GM23338 (cell line): Measurements from ENCODE around the gene LIX1. TPM values are rescaled to one million over a fixed set of nuclear protein-coding genes. Genes with fewer than 3 reads are reported as not detected.

ENCODE experiments used
- ATAC-seq: fragments of 200-7000 bp; cut with Tn5 transposase; 3 replicates; pipeline ENCODE4 v1.9.1; 2020
- DNase-seq: peaks from one replicate; pipeline ENCODE4 v3.0.0-alpha.2; 2015; ENCODE audit warnings: low spot score
- H2AFZ ChIP-seq: fragments of 200-600 bp; sonication (generic); 2 replicates; pipeline ENCODE4 v1.8.0; 2016; ENCODE audit warnings: antibody characterized with exemption, mild to moderate bottlenecking, moderate library complexity
- H3F3A ChIP-seq: fragments of 200-600 bp; sonication (generic); replicated peaks from 2 replicates; pipeline ENCODE4 v1.8.0; 2017; ENCODE audit warnings: antibody characterized with exemption, mixed run types, low read depth
- H3K27ac ChIP-seq: fragments of 200-600 bp; sonication (generic); 2 replicates; pipeline ENCODE4 v1.6.1; 2016; ENCODE audit warnings: low read depth
- H3K27me3 ChIP-seq: fragments of 200-600 bp; sonication (generic); 2 replicates; pipeline ENCODE4 v1.8.0; 2016; ENCODE audit warnings: mild to moderate bottlenecking, mixed run types, moderate library complexity; ENCODE audit not compliant: insufficient read depth
- H3K36me3 ChIP-seq: fragments of 200-600 bp; sonication (generic); 2 replicates; pipeline ENCODE4 v1.8.0; 2016; ENCODE audit warnings: mild to moderate bottlenecking; ENCODE audit not compliant: insufficient read depth
- H3K4me1 ChIP-seq: fragments of 200-600 bp; sonication (generic); 2 replicates; pipeline ENCODE4 v1.8.0; 2016; ENCODE audit warnings: mild to moderate bottlenecking, moderate library complexity; ENCODE audit not compliant: insufficient read depth
- H3K4me2 ChIP-seq: fragments of 200-600 bp; sonication (generic); 2 replicates; pipeline ENCODE4 v1.7.1; 2017; ENCODE audit warnings: mixed run types
- H3K4me3 ChIP-seq: fragments of 200-600 bp; sonication (generic); 2 replicates; pipeline ENCODE4 v1.6.1; 2016; ENCODE audit warnings: mixed run types
- H3K79me2 ChIP-seq: fragments of 200-600 bp; sonication (generic); replicated peaks from 2 replicates; pipeline ENCODE4 v1.8.0; 2017; ENCODE audit warnings: mild to moderate bottlenecking; ENCODE audit not compliant: insufficient read depth
- H3K9me2 ChIP-seq: fragments of 200-600 bp; sonication (generic); 2 replicates; pipeline ENCODE4 v1.8.0; 2017; ENCODE audit not compliant: insufficient read depth
- H4K20me1 ChIP-seq: fragments of 200-600 bp; sonication (generic); replicated peaks from 2 replicates; pipeline ENCODE4 v1.8.0; 2017; ENCODE audit warnings: mild to moderate bottlenecking; ENCODE audit not compliant: insufficient read depth
- H3K27ac Mint-ChIP-seq: 2 replicates; pipeline ENCODE4 v1.8.0; 2020; ENCODE audit warnings: inconsistent platforms, mild to moderate bottlenecking, moderate library complexity, mixed read lengths
- H3K27me3 Mint-ChIP-seq: 3 replicates; pipeline ENCODE4 v1.8.0; 2022; ENCODE audit warnings: low read depth, mild to moderate bottlenecking, moderate library complexity, mixed read lengths, inconsistent platforms; ENCODE audit not compliant: insufficient read depth, poor library complexity
- H3K36me3 Mint-ChIP-seq: 3 replicates; pipeline ENCODE4 v1.8.0; 2021; ENCODE audit warnings: low read depth, mild to moderate bottlenecking, inconsistent platforms, moderate library complexity, mixed read lengths
- H3K4me1 Mint-ChIP-seq: 3 replicates; pipeline ENCODE4 v1.8.0; 2020; ENCODE audit warnings: mild to moderate bottlenecking, inconsistent platforms, mixed read lengths
- H3K4me3 Mint-ChIP-seq: 3 replicates; pipeline ENCODE4 v1.8.0; 2021; ENCODE audit warnings: moderate library complexity, mild to moderate bottlenecking, inconsistent platforms, mixed read lengths
- H3K9me3 Mint-ChIP-seq: 3 replicates; pipeline ENCODE4 v1.8.0; 2020; ENCODE audit warnings: moderate library complexity, mild to moderate bottlenecking, inconsistent platforms, mixed read lengths
- EZH2 ChIP-seq: fragments of 200-600 bp; sonication (generic); IDR thresholded peaks from one replicate; pipeline ENCODE4 v1.8.0; 2017; ENCODE audit warnings: antibody characterized with exemption, mild to moderate bottlenecking, low read depth; ENCODE audit not compliant: unreplicated experiment
- EZH2phosphoT487 ChIP-seq: fragments of 200-600 bp; sonication (generic); IDR thresholded peaks from one replicate; pipeline ENCODE4 v1.8.1; 2018; ENCODE audit warnings: antibody characterized with exemption; ENCODE audit not compliant: unreplicated experiment
- NANOG ChIP-seq: IDR thresholded peaks from 2 replicates; pipeline ENCODE4 v1.6.1; 2016; ENCODE audit warnings: antibody characterized with exemption, borderline replicate concordance
- POLR2AphosphoS5 ChIP-seq: IDR thresholded peaks from 2 replicates; pipeline ENCODE4 v1.6.1; 2016; ENCODE audit warnings: antibody characterized with exemption, low read depth
- STAT1 ChIP-seq: IDR thresholded peaks from one replicate; pipeline ENCODE4 v1.6.1; 2016; ENCODE audit warnings: antibody characterized with exemption; ENCODE audit not compliant: unreplicated experiment
- ZNF114 ChIP-seq: fragments of 250-450 bp; sonication (Bioruptor Pico); IDR thresholded peaks from 2 replicates; pipeline ENCODE4 v1.5.0; 2020; ENCODE audit warnings: mild to moderate bottlenecking, moderate library complexity
- ZNF331 ChIP-seq: fragments of 250-450 bp; sonication (Bioruptor Pico); IDR thresholded peaks from 2 replicates; pipeline ENCODE4 v1.5.0; 2020; ENCODE audit warnings: low read depth, mild to moderate bottlenecking, moderate library complexity
- polyA plus RNA-seq: library from polyadenylated mRNA; unstranded; fragments of >200 nt; fragmentation: Nextera tagmentation; extraction: Ambion mirVana; gene quantifications from 2 replicates; pipeline ENCODE4 v1.2.1, GENCODE V29; 2016
- total RNA-seq: library from RNA; depleted of rRNA; stranded (reverse); fragments of >200 nt; shearing (Covaris generic); gene quantifications from 2 replicates; pipeline ENCODE4 v1.2.3, GENCODE V29; 2014
- TF ChIP-seq, protein P1 (sequence below): IDR thresholded peaks from one replicate; pipeline ENCODE4 v1.6.1; 2018; ENCODE audit warnings: antibody characterized with exemption; ENCODE audit not compliant: unreplicated experiment
- TF ChIP-seq, protein P2 (sequence below), 2 experiments: fragments of 200-600 bp in 1 of 2; sonication (generic) in 1 of 2; conservative IDR thresholded peaks; 2 replicates each; pipeline versions ENCODE4 v1.5.1 to v1.6.1; 2016 to 2017; ENCODE audit warnings: antibody characterized with exemption in 2 of 2, low read depth in 2 of 2, mild to moderate bottlenecking in 2 of 2, moderate library complexity in 1 of 2

LIX1 gene
- total and polyA plus RNA-seq, 2 experiments from 2014 or later = 0.13 TPM; not detected in 1

DNA sequence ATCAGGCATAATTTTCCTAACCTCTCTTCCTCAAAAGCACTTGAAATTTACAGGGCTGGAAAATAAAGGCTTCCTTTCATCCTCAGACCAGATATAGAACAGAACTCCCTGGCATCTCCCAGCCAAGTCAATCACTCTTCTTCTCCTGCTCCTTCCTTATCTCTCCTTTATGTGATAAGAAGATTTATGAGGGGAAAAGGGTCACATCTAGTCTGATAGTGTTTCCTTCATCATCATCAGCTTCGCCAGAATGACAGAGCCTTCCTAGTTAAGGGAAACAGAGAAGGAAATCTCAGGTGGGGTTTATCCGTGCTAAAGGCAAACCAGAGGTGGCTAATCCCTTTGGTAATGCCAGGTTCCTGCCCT is 36.2 kb downstream of the LIX1 start:
- H3K27ac Mint-ChIP-seq = no peak overlapping the region
- H3K27ac ChIP-seq = no peak overlapping the region
- TF ChIP-seq STAT1 (no peak), EZH2 (no peak), ZNF114 (CRISPR knock-in tag) (no peak), EZH2phosphoT487 (no peak)
- TF ChIP-seq, protein P1, sequence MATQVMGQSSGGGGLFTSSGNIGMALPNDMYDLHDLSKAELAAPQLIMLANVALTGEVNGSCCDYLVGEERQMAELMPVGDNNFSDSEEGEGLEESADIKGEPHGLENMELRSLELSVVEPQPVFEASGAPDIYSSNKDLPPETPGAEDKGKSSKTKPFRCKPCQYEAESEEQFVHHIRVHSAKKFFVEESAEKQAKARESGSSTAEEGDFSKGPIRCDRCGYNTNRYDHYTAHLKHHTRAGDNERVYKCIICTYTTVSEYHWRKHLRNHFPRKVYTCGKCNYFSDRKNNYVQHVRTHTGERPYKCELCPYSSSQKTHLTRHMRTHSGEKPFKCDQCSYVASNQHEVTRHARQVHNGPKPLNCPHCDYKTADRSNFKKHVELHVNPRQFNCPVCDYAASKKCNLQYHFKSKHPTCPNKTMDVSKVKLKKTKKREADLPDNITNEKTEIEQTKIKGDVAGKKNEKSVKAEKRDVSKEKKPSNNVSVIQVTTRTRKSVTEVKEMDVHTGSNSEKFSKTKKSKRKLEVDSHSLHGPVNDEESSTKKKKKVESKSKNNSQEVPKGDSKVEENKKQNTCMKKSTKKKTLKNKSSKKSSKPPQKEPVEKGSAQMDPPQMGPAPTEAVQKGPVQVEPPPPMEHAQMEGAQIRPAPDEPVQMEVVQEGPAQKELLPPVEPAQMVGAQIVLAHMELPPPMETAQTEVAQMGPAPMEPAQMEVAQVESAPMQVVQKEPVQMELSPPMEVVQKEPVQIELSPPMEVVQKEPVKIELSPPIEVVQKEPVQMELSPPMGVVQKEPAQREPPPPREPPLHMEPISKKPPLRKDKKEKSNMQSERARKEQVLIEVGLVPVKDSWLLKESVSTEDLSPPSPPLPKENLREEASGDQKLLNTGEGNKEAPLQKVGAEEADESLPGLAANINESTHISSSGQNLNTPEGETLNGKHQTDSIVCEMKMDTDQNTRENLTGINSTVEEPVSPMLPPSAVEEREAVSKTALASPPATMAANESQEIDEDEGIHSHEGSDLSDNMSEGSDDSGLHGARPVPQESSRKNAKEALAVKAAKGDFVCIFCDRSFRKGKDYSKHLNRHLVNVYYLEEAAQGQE = no peak

DNA sequence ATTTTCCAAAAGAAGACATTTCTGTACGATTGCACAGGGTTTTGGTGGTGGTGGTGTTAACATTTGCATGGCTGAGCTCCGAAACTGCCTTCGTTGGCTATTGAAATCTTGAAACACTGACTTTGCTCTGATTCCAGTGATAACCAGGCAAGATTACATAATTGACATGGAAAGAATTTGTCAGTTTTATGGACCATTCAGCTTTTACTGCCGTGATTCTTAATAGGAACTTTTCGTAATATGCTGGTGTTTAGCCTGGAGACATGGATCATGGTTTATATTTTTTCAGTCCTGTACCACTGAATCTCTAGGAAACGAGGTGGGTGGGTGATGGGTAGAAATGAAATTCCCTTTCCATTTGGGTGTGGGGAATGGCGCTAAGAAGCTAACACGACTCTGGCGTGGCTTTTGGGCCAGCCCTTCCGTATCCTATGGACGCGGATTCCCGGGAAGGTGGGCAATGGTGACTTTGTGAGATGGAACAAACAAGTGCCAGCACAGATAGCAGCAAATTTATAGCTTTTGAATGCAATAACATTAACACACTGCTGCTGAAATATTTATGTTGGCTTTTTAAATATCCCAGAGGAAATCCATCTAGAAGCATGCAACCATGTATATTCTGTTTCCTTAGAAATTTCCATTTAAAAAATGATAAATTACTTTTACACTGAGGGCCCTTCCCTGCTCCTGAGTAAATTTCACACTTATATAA is 36.8 kb downstream of the LIX1 start:
- Histone ChIP-seq H3K36me3 (no peaks in the 10 kb centered on the region), H3K4me1 (peaks cover 14% of the 10 kb centered on the region), H3K9me2 (no peaks in the 10 kb centered on the region), H3F3A (no peaks in the 10 kb centered on the region), H3K4me3 (no peak overlapping the region), H4K20me1 (no peaks in the 10 kb centered on the region), H3K27ac (no peak overlapping the region), H3K4me2 (no peak overlapping the region), H3K79me2 (no peaks in the 10 kb centered on the region), H3K27me3 (no peaks in the 10 kb centered on the region), H2AFZ (no peak overlapping the region; the same call in 1 of the 2 replicates)
- ATAC-seq = no peak
- Mint-ChIP-seq H3K9me3 (no peaks in the 10 kb centered on the region), H3K27me3 (peaks cover 2% of the 10 kb centered on the region), H3K36me3 (no peaks in the 10 kb centered on the region), H3K4me1 (peaks cover 21% of the 10 kb centered on the region), H3K4me3 (no peak overlapping the region), H3K27ac (no peak overlapping the region)
- DNase-seq = no peak
- no peak for TF ChIP-seq ZNF331
- TF ChIP-seq POLR2AphosphoS5 = no peak
- no peak for TF ChIP-seq STAT1
- TF ChIP-seq NANOG = no peak
- TF ChIP-seq, protein P1 = no peak
- TF ChIP-seq, protein P2, sequence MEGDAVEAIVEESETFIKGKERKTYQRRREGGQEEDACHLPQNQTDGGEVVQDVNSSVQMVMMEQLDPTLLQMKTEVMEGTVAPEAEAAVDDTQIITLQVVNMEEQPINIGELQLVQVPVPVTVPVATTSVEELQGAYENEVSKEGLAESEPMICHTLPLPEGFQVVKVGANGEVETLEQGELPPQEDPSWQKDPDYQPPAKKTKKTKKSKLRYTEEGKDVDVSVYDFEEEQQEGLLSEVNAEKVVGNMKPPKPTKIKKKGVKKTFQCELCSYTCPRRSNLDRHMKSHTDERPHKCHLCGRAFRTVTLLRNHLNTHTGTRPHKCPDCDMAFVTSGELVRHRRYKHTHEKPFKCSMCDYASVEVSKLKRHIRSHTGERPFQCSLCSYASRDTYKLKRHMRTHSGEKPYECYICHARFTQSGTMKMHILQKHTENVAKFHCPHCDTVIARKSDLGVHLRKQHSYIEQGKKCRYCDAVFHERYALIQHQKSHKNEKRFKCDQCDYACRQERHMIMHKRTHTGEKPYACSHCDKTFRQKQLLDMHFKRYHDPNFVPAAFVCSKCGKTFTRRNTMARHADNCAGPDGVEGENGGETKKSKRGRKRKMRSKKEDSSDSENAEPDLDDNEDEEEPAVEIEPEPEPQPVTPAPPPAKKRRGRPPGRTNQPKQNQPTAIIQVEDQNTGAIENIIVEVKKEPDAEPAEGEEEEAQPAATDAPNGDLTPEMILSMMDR (conservative IDR thresholded peaks at IDR 0.05; ENCODE audit: low read depth in 2 of 2) = no peak

More for the DNA sequence above, 36.2 kb downstream of the LIX1 start:
- Histone ChIP-seq H3K9me2 (no peaks in the 10 kb centered on the region), H3K4me3 (no peak overlapping the region), H3K4me1 (peaks cover 13% of the 10 kb centered on the region), H3K36me3 (no peaks in the 10 kb centered on the region), H3K4me2 (no peak overlapping the region), H2AFZ (no peak overlapping the region), H3K79me2 (no peaks in the 10 kb centered on the region), H3F3A (no peaks in the 10 kb centered on the region), H4K20me1 (no peaks in the 10 kb centered on the region), H3K27me3 (no peaks in the 10 kb centered on the region)
- DNase-seq = no peak
- Mint-ChIP-seq H3K4me1 (peaks cover 22% of the 10 kb centered on the region), H3K4me3 (no peak overlapping the region), H3K36me3 (no peaks in the 10 kb centered on the region), H3K27me3 (peaks cover 2% of the 10 kb centered on the region), H3K9me3 (no peaks in the 10 kb centered on the region)
- no peak for ATAC-seq
